ENCODE results near the gene TEAD4.

Gene TEAD4

DNA sequence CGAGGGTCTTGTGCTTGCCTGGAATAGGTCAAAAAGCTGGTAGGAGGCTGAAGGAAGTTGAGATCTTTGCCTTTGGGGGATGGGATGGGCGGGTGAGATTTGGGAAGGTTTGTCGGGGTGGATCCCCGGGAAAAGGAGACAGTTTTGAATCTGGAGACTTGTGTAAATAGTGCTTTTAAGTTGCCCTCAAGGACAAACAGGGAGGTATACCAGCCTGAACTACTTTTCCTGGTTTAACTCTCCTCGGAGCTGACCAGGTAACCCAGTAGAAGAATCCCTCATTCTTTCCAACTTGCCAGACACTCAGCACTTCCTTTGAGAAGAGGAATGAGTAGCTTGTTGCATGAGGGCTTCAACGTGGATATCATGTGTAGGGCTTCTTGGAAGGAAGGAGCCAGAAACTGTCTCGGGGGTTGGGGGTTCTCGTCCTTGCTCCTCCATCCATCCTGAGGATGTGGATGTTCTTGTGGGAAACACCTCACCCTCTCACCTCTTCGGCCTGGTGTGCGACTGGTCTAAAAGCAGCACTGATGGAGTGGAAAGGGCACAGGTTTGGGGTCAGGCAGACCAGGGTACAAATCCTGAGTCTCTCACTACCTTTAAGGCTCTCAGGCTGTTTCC, 1.9 kb downstream of the TEAD4 start:
- no peak for DNase-seq

DNA sequence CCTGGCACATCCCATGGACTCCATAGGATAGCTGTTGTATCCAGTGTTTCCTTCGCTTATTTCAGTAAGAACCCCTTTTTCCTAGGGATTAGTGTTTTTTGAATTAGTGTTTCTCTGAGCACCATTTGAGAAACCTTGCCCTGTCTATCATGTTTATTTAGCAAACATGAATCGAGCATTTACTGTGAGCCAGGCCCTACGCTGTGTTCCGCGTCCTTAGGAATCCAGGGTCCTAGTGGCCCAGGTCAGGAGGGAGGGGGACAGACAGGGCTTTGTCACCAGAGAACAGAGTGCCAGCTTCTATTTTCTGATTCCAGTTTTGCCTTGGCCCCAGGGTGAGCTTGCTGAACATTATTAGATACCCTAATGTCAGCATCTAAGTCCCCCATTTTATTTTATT, 2.5 kb downstream of the TEAD4 start:
- DNase-seq, result no peak

- DNase-seq, result no peak
Measured at GRCh38 chr12:2963154-2963759, 4.1 kb downstream of the TEAD4 start.

DNA sequence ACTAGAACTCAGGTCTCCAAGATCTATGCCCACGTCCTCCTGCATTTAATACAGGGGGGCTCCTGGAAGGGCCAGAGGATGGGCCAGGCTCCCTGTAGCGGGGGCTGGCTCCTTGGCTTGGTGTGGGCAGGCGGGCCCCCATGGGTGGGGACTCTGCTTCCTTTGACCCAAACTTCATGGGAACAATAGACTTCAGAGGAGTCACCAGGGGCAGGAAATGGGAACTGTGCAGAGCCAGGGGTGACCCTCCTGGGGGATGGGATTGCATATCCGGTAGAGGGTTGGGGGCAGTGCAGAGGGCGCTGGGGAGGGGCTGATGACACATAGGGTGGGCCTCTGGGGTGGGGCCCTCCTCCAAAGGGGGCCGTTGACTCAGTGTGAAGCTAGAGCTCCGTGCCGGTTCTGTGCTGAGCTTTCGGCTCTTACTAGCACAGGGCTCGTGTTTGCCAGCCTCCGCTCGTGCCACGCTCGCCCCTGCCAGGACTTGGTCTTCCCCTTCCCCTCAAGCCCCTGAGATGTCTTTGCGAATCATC, 4.6 kb downstream of the TEAD4 start:
- no peak for DNase-seq

- no peak for DNase-seq
Measured at GRCh38 chr12:2967651-2968050, 8.5 kb downstream of the TEAD4 start.

GRCh38 chr12:2970744-2971143, 11.5 kb downstream of the TEAD4 start:
- DNase-seq, result no peak

DNA sequence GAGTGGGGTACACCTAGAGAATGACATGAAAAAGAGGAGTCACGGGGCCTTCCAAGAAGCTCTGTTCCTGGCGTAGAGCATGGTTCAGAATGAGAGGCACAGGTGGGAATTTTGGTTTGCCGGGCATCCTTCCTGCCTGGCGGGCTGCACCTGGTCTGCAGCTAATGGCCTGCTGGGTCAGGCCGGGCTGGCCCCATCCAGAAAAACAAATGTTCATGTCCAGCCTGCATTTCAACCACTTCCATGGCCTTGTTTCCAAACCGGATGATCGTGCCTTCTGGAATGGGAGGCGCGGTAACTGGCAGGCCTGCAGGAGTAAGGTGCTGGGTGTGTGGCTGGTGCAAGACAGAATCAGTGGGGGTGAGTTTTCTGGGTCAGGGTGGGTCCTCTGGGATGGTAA, 14.4 kb downstream of the TEAD4 start:
- no peak for DNase-seq

DNA sequence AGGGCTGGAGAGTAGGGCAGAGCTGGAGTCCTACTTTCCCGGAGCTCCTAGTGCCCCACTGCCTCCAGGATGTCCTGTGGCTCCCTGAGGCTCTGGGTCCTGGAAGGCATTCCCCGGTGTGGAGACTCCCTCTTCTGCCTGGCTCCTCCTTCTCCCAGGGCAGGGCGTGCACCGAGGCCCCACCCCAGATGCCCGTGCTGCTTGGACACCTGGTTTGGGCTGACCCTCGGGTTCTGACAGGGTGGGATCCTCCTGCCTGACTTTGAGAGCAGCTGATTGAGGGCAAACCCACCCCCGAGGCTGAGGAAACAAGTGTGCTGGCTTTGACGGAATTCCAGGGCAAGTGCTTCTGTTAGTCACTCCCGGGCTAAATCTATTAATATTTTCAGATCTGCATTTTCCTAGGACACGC, 15.4 kb downstream of the TEAD4 start:
- DNase-seq, result peak; percentile 45

DNA sequence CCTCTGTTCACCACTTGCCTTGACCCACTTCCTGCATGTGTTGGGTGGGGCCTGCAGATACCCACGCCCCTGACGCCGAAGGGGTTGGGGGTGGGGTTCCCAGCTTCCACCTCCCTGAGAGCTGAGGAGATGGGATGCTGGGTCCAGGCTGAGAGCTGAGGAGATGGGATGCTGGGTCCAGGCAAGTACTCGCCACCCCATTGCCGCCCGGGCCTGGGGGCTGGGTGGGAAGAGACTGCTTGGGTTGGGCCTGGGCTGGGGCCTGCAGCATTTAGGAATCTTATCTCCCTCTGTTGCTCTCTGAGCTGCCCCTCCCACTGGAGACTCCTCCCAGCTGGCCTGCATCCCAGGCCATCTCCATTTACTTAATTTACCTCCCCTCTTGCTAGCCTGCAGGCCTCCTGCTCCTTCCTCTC, 17.4 kb downstream of the TEAD4 start:
- DNase-seq, result no peak

- no peak for DNase-seq
Measured at GRCh38 chr12:2977776-2978175, 18.6 kb downstream of the TEAD4 start.

DNA sequence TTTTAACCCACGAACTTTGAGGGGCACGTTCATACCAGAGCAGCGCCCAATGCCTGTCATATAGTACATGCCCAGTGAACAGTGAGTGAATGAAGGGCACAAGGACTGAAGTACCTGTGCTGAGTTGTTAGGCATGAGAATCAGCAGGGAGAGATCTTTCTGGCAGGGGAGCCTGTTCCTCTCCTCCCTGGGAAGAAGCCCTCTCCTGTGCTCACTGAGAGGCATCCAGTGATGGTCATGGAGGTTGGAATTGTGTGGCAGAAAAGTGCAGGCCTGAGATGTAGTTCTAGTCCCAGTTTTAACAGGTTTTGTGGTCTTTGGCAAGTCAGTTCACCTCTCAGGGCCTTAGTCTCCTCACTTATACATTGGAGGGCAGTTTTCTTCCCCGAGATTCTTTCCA, 20.6 kb downstream of the TEAD4 start:
- DNase-seq, result no peak

DNA sequence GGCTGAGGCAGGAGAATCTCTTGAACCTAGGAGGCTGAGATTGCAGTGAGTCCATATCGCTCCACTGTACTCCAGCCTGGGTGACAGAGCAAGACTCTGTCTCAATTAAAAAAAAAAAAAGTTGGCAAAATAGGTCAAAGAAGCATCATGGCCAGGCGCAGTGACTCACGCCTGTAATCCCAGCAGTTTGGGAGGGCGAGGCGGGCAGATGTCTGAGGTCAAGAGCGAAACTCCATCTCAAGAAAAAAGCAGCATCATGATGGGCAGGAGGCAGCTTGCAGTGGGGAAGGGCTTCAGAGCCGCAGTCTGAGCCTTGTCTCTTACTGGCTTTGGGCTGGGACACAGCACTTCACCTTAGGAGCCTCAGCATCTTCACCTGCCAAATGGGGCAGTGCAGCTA, 21.4 kb downstream of the TEAD4 start:
- no peak for DNase-seq

- DNase-seq, result no peak
Measured at GRCh38 chr12:2982361-2982760, 23.2 kb downstream of the TEAD4 start.

DNA sequence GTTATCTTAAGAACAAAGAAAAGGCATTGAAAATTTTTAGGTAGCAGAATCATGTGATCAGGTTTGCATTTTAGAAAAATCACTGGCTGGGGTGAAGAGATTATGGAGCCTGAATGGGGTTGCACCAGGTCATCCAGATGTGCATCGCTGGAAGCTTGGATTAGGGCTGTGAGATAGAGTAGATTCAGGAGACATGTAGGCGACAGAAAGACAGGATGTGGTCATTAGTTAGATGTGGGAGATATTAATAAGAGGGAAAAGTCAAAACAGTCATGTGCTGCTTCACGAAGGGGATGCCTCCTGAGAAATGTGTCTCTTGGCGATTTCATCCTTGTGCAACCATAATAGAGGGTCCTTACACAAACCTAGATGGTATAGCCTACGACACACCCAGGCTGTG, 25.1 kb downstream of the TEAD4 start:
- DNase-seq, result no peak

DNA sequence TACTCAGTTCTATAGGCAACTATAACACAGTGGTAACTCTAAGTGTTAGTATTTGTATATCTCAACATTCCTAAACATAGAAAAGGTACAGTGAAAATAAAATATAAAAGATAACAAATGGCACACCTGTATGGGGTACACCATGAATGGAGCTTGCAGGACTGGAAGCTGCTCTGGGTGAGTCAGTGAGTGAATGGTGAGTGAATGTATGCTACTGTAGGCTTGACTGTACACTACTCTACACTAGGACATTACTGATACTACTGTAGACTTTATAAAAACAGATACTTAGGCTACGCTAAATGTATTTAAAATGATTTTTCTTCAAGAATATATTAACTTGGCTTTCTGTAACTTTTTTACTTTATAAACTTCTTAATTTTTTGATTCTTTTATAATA, 25.5 kb downstream of the TEAD4 start:
- no peak for DNase-seq

DNA sequence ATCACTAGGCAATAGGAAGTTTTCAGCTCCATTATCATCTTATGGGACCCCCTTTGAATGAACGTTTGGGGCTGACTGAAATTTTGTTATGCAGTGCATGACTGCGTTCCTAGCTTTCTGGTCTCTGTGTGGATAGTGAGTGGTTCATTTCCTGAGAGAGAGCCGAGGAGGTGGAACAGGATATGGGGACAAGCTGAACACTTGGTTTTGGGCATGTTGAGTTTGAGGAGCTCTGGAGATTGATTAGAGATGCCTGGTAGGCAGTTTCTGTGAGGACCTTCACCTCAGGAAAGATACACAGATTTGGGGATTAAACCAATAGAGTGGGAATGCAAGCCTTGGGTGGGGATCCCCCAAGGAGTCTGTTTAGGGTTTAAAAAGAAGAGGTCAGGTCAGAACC, 27.7 kb downstream of the TEAD4 start:
- DNase-seq, result no peak

- no peak for DNase-seq
Measured at GRCh38 chr12:2988494-2988893, 29.3 kb downstream of the TEAD4 start.

DNA sequence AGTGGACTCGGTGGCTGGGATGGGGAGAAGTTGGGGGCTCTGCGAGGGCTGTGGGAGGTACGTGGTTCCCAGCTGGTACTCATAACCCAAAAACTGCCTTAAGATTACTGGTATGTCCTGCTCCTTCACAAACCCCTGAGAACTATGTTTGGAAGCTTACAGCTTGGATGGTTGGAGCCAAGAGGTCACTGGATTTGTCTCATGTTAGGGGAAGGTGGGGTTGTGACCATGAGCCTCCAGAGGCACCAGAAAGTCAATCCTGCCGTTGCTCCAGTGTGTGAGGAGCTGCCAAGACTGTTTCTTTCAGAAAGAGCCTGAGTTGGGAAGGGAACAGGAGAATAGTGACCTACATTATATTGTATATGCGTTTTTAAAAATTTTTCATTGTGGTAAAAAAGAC, 33.5 kb downstream of the TEAD4 start:
- DNase-seq, result no peak

DNA sequence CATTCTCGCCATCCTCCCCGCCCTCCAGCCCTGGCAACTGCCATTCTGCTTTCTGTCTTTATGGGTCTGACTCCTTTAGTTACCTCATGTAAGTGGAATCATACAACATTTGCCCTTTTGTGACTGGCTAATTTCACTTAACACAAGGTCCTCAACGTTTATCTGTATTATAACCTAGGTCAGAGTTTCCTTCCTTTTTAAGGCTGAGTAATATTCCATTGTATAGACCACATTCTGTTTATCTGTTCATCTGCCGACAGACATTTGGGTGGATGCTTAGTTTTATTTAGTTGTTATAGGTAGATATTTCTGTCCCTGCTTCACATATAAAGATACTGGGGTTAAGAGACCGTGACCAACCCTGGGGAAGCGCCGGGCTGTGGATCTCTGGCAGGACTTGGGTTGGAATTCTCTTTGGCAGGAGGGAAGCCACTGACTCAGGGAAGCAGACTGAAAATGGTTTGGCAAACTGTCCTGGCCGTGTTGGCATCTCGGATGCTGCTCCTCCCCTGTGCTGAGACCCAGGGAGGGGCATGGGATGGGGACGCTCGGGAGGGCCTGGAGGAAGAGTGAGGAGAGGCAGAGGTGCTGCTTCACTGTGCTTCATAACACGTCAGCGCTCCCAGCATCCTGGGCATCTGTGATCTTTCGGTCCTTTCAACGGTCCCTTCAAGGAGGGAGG, 38.9 kb downstream of the TEAD4 start:
- DNase-seq, result no peak

GRCh38 chr12:2998789-2999264, 39.6 kb downstream of the TEAD4 start:
- peak; percentile 72 for DNase-seq

DNA sequence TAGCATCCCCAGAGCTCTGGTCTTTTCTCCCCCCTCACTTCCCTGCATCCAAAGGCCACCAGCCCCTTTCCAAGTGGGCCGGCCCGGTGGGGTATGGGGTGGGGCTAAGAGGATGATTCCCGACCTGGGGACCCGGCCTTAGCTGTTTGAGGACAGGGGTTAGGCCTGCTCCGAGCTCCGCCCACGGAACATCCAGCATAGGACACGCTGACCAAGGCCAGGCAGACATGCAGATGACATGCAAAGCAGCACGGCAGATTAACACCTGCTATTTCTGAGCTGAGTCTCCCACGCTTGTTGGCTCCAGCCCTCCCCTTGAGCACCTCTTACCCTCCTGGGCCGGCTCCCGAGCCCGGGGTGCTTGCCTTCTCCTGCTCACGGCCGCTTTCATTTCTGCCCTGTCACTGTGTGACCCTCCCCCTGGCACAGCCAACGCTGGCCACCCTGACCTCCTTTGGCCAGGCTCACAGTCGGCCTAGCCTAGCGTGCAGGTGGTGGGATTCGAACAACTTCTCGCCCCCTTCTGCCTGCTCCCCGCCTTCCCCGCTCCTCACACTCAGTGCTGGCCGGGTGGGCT, 40.2 kb downstream of the TEAD4 start:
- peak; percentile 40 for DNase-seq

DNA sequence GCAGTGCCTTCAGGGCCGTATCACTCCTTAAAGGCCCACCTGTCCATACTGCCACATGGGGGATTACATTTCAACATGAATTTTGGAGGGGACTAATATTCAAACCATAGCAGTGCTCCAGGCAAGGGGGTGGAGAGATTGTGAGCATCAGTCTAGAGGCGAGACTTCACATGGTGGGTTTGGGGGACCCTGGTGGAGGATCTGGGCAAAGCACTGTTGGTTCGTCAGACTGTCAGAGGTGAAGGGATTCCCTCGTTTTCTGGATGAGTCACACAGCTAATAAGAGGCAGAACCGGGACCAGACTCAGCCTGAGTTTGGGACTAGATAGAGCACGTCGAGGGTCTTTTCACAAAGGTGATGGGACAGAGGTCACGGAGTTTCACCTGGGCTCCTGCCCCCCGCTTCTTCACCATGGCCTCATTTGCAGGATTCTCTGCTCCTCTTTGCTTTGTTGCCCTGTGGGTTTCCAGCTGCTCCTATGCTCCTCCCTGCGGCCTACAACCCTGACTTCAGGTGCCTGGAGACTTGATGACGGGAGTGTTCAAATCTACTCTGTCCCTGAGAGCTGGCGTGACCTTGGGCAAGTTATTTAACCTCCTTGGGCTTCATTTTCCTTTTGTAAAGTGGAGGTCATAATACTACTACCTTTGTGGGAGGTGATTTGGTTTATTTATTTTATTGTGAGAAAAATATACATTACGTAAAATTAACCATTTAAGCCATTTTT, 41.5 kb downstream of the TEAD4 start:
- DNase-seq, result no peak

- DNase-seq, result no peak
Measured at GRCh38 chr12:3002646-3003045, 43.4 kb downstream of the TEAD4 start.

All from right hindlimb (tissue), 1 donor.